ENCODE results near the gene PRCD. TPM values are rescaled to one million over a fixed set of nuclear protein-coding genes. Genes with fewer than 3 reads are reported as not detected.
"Not testable (repeated sequence)": the region's sequence is repeated elsewhere in the genome, so short reads cannot be mapped to it uniquely, and the experiment has no call there.

The PRCD gene
- total RNA-seq, 5 donors from 2014 or later (not counting 1 experiment from before 2014, with no cell fraction given) = 0.66 to 1.3 (median 0.92) TPM

DNA sequence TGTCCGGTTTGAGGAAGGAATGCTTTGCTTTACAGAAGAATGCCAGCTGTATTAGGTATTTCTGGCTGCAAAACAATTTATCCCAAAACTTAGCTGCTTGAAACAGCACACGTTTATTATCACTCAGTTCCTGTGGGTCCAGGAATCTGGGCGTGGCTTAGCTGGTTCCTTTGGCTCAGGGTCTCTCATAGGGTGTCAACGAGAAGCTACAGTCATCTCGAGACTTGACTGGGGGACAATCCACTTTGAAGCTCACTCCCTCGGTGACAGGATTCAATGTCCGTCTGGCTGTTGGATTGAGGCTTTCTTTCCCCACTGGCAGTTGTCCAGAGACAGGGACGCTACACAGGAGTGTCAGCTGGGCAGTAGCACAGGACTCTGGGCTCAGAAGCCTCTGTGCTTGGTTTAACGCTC lies 29.0 kb upstream of the PRCD start:
- Histone ChIP-seq H3K9me3 (no peaks in the 10 kb centered on the region), H3K4me3 (ENCODE audit: control insufficient read depth in 1 of 2, extremely low read depth in 1 of 2, low read length in 1 of 2) (no peak overlapping the region), H3K27ac (ENCODE audit: low read length) (no peak overlapping the region), H3K27me3 (replicated peaks in 1 of 2; ENCODE audit: control insufficient read depth in 2 of 2, extremely low read depth in 1 of 2, insufficient read depth in 2 of 2, low read length in 1 of 2) (peaks cover 0 to 12% of the 10 kb centered on the region in 2 experiments), H3K4me1 (ENCODE audit: control insufficient read depth in 1 of 2, extremely low read depth in 1 of 2, insufficient read depth in 2 of 2, low read length in 2 of 2) (peaks cover 3 to 62% of the 10 kb centered on the region in 2 experiments), H3K36me3 (ENCODE audit: control insufficient read depth in 2 of 2, extremely low read depth in 1 of 2, insufficient read depth in 1 of 2, low read length in 1 of 2) (no peaks in the 10 kb centered on the region)
- no peaks in the 10 kb centered on the region for H3K9me3 Mint-ChIP-seq
- ATAC-seq (replicated peaks in 1 of 4) (no peak), DNase-seq (no peak)
- ChIA-PET POLR2A (no interaction called here), CTCF (interaction anchor here (0.7 to 0.9 kb wide), 2 partner anchors 44 to 150 kb away, joined by 3 read pairs; no protein-coding TSS in a partner anchor)
- peak overlapping the region; percentile 60 to 72 for H3K27ac Mint-ChIP-seq
- H3K36me3 Mint-ChIP-seq = no peaks in the 10 kb centered on the region
- peak overlapping the region in 1 of 3 donors; percentile 40 for H3K4me3 Mint-ChIP-seq
- WGBS (ENCODE audit: insufficient coverage) = 62% methylated on average over 7 of the region's 9 CpGs
- peaks cover 45 to 60% (median 59%) of the 10 kb centered on the region in 3 donors for H3K4me1 Mint-ChIP-seq
- no peaks in the 10 kb centered on the region for H3K27me3 Mint-ChIP-seq

DNA sequence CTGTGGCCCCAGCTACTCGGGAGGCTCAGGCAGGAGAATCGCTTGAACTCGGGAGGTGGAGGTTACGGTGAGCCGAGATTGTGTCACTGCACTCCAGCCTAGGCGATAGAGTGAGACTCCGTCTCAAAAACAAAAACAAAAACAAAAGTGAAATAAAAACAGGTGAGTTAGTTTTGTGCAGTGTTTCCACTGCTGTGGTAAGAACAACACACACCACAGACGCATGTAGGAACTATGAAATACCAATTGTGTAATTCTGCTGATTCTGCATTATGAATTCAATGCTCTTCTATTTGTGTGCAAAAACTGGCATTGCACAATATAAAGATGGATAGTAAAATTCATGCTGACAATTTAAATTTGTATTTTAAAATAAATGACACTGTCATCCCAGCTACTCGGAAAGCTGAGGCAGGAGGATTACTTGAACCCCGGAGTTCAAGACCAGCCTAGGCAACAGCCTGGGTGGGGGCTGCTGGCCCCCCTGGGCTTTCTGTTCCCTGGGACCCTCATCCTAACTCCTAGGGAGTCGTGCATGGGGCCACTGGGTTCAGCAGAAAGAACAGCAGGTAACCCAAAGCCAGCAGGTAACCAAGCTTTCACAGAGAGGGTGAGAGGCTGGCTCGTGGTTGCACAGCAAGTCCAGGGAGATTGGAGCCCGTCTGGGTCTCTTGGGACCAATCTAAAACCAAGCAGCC lies 28.0 kb upstream of the PRCD start:
- Histone ChIP-seq H3K27me3 (replicated peaks in 1 of 2; ENCODE audit: control insufficient read depth in 2 of 2, extremely low read depth in 1 of 2, insufficient read depth in 2 of 2, low read length in 1 of 2) (peaks cover 0 to 4% of the 10 kb centered on the region in 2 experiments), H3K36me3 (ENCODE audit: control insufficient read depth in 2 of 2, extremely low read depth in 1 of 2, insufficient read depth in 1 of 2, low read length in 1 of 2) (no peaks in the 10 kb centered on the region), H3K27ac (ENCODE audit: low read length) (no peak overlapping the region), H3K4me3 (ENCODE audit: control insufficient read depth in 1 of 2, extremely low read depth in 1 of 2, low read length in 1 of 2) (no peak overlapping the region), H3K4me1 (ENCODE audit: control insufficient read depth in 1 of 2, extremely low read depth in 1 of 2, insufficient read depth in 2 of 2, low read length in 2 of 2) (peaks cover 3 to 63% of the 10 kb centered on the region in 2 experiments), H3K9me3 (no peaks in the 10 kb centered on the region)
- peaks cover 46 to 61% (median 59%) of the 10 kb centered on the region in 3 donors for H3K4me1 Mint-ChIP-seq
- WGBS (ENCODE audit: insufficient coverage) = 81% methylated on average over 4 of the region's 13 CpGs
- peak overlapping the region; percentile 60 to 72 for H3K27ac Mint-ChIP-seq
- ChIA-PET CTCF (interaction anchor here (0.9 to 1.4 kb wide), 3 partner anchors 11 to 45 kb away, joined by 3 read pairs; no protein-coding TSS in a partner anchor), POLR2A (no interaction called here)
- no peaks in the 10 kb centered on the region for H3K27me3 Mint-ChIP-seq
- DNase-seq = peak in 1 of 35 experiments; percentile 37
- H3K4me3 Mint-ChIP-seq = peak overlapping the region in 1 of 3 donors; percentile 40
- H3K36me3 Mint-ChIP-seq = no peaks in the 10 kb centered on the region
- ATAC-seq (replicated peaks in 1 of 4) = no peak
- H3K9me3 Mint-ChIP-seq = no peaks in the 10 kb centered on the region

DNA sequence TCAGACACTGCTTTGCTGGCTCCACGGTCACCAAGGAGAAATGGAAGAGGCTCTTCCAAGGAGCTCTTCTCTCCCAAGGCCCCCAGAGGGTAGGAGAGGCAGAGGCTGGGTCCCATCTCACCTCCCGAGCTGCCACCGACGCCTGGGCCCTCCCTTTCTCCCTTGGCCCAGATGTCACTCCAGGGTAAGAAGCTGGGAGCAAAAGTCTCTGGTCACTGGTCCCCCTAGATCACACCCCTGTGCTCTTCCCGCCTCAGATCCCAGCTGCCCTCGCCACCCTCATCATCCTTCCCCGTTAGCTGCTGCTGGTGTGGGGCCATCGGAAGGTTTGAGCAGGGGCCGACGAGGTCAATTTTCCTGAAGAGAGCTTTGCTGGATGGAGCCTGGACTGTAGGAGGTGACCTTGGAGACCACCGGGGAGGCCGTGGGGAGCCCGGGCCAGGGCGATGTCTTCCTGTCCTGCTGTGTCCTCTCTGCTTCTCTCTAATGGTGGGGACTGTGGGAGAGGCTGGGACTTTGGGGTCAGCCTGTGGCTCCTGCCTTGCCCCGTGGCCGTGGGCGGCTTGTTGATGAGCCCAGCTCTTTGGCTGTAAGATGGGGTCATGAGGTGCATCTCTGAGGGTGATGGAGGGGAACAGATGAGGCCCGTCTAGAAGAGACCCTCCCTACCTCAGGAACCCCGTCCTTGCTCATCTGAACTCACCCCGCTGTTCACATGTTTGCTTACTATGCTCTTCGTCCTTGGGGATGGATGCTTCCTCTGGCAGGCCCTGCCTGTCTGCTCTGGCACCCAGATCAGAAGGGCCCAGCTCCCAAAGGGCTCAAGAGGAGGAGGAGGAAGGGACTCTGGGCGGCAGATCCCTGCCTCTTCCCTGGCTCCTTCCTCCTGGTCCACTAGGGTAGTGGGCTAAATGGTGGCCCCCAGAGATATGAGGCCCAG lies 27.2 kb upstream of the PRCD start:
- Mint-ChIP-seq H3K36me3 (no peaks in the 10 kb centered on the region), H3K4me3 (peak overlapping the region in 1 of 3 donors; percentile 17), H3K9me3 (no peaks in the 10 kb centered on the region), H3K27me3 (no peaks in the 10 kb centered on the region), H3K4me1 (peaks cover 46 to 62% (median 60%) of the 10 kb centered on the region in 3 donors), H3K27ac (peak overlapping the region; percentile 99)
- DNase-seq (no peak), ATAC-seq (replicated peaks in 1 of 4) (no peak)
- Histone ChIP-seq H3K9me3 (no peaks in the 10 kb centered on the region), H3K27me3 (replicated peaks in 1 of 2; ENCODE audit: control insufficient read depth in 2 of 2, extremely low read depth in 1 of 2, insufficient read depth in 2 of 2, low read length in 1 of 2) (peaks cover 0 to 3% of the 10 kb centered on the region in 2 experiments), H3K27ac (ENCODE audit: low read length) (peak overlapping the region; percentile 38), H3K4me1 (ENCODE audit: control insufficient read depth in 1 of 2, extremely low read depth in 1 of 2, insufficient read depth in 2 of 2, low read length in 2 of 2) (peaks cover 3 to 68% of the 10 kb centered on the region in 2 experiments), H3K4me3 (ENCODE audit: control insufficient read depth in 1 of 2, extremely low read depth in 1 of 2, low read length in 1 of 2) (no peak overlapping the region), H3K36me3 (ENCODE audit: control insufficient read depth in 2 of 2, extremely low read depth in 1 of 2, insufficient read depth in 1 of 2, low read length in 1 of 2) (no peaks in the 10 kb centered on the region)
- ChIA-PET POLR2A (interaction anchor here in 1 of 2 donors (0.8 kb wide), 1 partner anchor 11 kb away, joined by 9 read pairs; no protein-coding TSS in a partner anchor), CTCF (interaction anchor here (0.6 to 1.4 kb wide), 5 partner anchors 10 to 451 kb away, joined by 3 read pairs; no protein-coding TSS in a partner anchor)
- 89% methylated on average over 10 of the region's 22 CpGs for WGBS (ENCODE audit: insufficient coverage)

DNA sequence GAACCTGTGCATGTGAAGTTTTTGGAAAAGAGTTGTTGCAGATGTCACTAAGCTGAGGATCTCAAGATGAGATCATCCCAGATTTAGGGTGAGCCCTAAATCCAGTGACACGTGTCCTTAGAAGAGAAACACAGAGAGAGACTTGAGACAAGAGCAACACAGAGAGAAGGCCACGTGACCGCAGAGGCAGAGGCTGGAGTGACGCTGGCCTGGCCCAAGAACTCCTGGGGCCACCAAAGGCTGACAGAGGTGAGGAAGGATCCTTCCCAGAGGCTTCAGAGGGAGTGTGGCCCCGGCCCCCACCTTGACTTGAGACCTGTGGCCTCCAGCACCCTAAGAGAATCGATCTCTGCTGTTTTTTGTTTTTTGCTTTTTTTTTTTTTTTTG lies 26.5 kb upstream of the PRCD start:
- Histone ChIP-seq H3K27me3 (replicated peaks in 1 of 2; ENCODE audit: control insufficient read depth in 2 of 2, extremely low read depth in 1 of 2, insufficient read depth in 2 of 2, low read length in 1 of 2) (no peaks in the 10 kb centered on the region), H3K27ac (ENCODE audit: low read length) (peak overlapping the region; percentile 38), H3K36me3 (ENCODE audit: control insufficient read depth in 2 of 2, extremely low read depth in 1 of 2, insufficient read depth in 1 of 2, low read length in 1 of 2) (no peaks in the 10 kb centered on the region), H3K9me3 (no peaks in the 10 kb centered on the region), H3K4me3 (ENCODE audit: control insufficient read depth in 1 of 2, extremely low read depth in 1 of 2, low read length in 1 of 2) (no peak overlapping the region), H3K4me1 (ENCODE audit: control insufficient read depth in 1 of 2, extremely low read depth in 1 of 2, insufficient read depth in 2 of 2, low read length in 2 of 2) (peaks cover 3 to 75% of the 10 kb centered on the region in 2 experiments)
- CTCF ChIA-PET = interaction anchor here (0.6 to 0.7 kb wide), 3 partner anchors 34 to 451 kb away, joined by 3 read pairs; no protein-coding TSS in a partner anchor
- POLR2A ChIA-PET = no interaction called here
- H3K36me3 Mint-ChIP-seq = no peaks in the 10 kb centered on the region
- H3K27ac Mint-ChIP-seq = peak overlapping the region; percentile 99
- WGBS (ENCODE audit: insufficient coverage) = 94% methylated on average over 4 of the region's 6 CpGs
- H3K4me1 Mint-ChIP-seq = peaks cover 51 to 67% (median 64%) of the 10 kb centered on the region in 3 donors
- no peaks in the 10 kb centered on the region for H3K27me3 Mint-ChIP-seq
- no peaks in the 10 kb centered on the region for H3K9me3 Mint-ChIP-seq
- no peak for DNase-seq
- peak overlapping the region in 1 of 3 donors; percentile 17 for H3K4me3 Mint-ChIP-seq
- ATAC-seq (replicated peaks in 1 of 4) = no peak

DNA sequence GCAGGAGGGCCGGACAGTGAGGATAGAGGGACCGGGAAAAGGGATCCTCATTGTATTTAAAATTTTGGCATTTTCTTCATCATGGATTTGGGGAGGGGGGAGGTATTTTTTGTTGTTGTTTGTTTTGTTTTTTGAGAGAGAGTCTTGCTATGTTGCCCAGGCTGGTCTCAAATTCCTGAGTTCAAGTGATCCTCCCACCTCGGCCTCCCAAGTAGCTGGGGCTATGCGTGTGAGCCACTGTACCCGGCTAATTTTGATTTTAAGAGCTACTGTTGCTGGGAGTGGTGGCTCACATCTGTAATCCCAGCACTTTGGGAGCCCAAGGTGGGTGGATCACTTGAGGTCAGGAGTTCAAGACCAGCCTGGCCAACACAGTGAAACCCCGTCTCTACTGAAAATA lies 25.5 kb upstream of the PRCD start:
- not testable (repeated sequence) for ATAC-seq (replicated peaks in 1 of 4); H3K27me3 ChIP-seq (replicated peaks in 1 of 2; ENCODE audit: control insufficient read depth in 2 of 2, extremely low read depth in 1 of 2, insufficient read depth in 2 of 2, low read length in 1 of 2); H3K9me3 Mint-ChIP-seq; H3K36me3 ChIP-seq (ENCODE audit: control insufficient read depth in 2 of 2, extremely low read depth in 1 of 2, insufficient read depth in 1 of 2, low read length in 1 of 2); H3K9me3 ChIP-seq; H3K36me3 Mint-ChIP-seq; H3K4me3 ChIP-seq (ENCODE audit: control insufficient read depth in 1 of 2, extremely low read depth in 1 of 2, low read length in 1 of 2); DNase-seq; H3K27me3 Mint-ChIP-seq
- ChIA-PET POLR2A (interaction anchor here in 1 of 2 donors (1.0 kb wide), 1 partner anchor 47 kb away, joined by 3 read pairs; no protein-coding TSS in a partner anchor), CTCF (interaction anchor here (0.6 kb wide), 2 partner anchors 49 to 451 kb away, joined by 4 to 5 read pairs; no protein-coding TSS in a partner anchor)
- peaks cover 59 to 70% (median 69%) of the 10 kb centered on the region in 3 donors for H3K4me1 Mint-ChIP-seq
- Histone ChIP-seq H3K4me1 (ENCODE audit: control insufficient read depth in 1 of 2, extremely low read depth in 1 of 2, insufficient read depth in 2 of 2, low read length in 2 of 2) (peaks cover 3 to 85% of the 10 kb centered on the region in 2 experiments), H3K27ac (ENCODE audit: low read length) (peak overlapping the region; percentile 98)
- H3K27ac Mint-ChIP-seq = peak overlapping the region; percentile 99
- H3K4me3 Mint-ChIP-seq = peak overlapping the region; percentile 19 to 74 (median 71)
- 95% methylated on average over 3 of the region's 6 CpGs for WGBS (ENCODE audit: insufficient coverage)

Measured in T-cell (primary cell).